SU-DHL-6 (cell line): ENCODE measurements around the gene LAMA2.

Experiments used
- H2AFZ ChIP-seq: fragments of 200-600 bp; sonication (generic); 2 replicates; pipeline ENCODE4 v1.6.1; 2014; ENCODE audit warnings: low read depth, mild to moderate bottlenecking, moderate library complexity, mixed read lengths, antibody characterized with exemption, low read length; ENCODE audit not compliant: severe bottlenecking
- H3F3A ChIP-seq: fragments of 200-600 bp; shearing (Covaris generic); 2 replicates; pipeline ENCODE4 v1.6.0; 2016; ENCODE audit warnings: antibody characterized with exemption, mild to moderate bottlenecking; ENCODE audit not compliant: insufficient read depth
- H3K27ac ChIP-seq: fragments of 200-600 bp; sonication (generic); 2 replicates; pipeline ENCODE4 v1.5.1; 2016; ENCODE audit warnings: low read depth, mild to moderate bottlenecking, low read length, moderate library complexity, mixed read lengths
- H3K27me3 ChIP-seq: fragments of 200-600 bp; sonication (generic), shearing (Covaris generic); 2 replicates; pipeline ENCODE4 v1.6.0; 2014; ENCODE audit warnings: mild to moderate bottlenecking, low read length
- H3K36me3 ChIP-seq: fragments of 200-600 bp; sonication (generic); 2 replicates; pipeline ENCODE4 v1.6.1; 2014; ENCODE audit warnings: mild to moderate bottlenecking, low read length, mixed read lengths
- H3K4me2 ChIP-seq: fragments of 300-600, 200-600 bp; shearing (Covaris generic), sonication (generic); 2 replicates; pipeline ENCODE4 v1.6.0; 2014; ENCODE audit warnings: low read length, low read depth, mild to moderate bottlenecking; ENCODE audit not compliant: poor library complexity, severe bottlenecking
- H3K4me3 ChIP-seq: fragments of 200-600 bp; sonication (generic); 2 replicates; pipeline ENCODE4 v1.5.1; 2014; ENCODE audit warnings: antibody characterized with exemption, low read length, mild to moderate bottlenecking, mixed read lengths; ENCODE audit not compliant: insufficient read depth, poor library complexity, severe bottlenecking
- H3K79me2 ChIP-seq: fragments of 200-600 bp; sonication (generic); 2 replicates; pipeline ENCODE4 v1.6.1; 2014; ENCODE audit warnings: mild to moderate bottlenecking, low read length, moderate library complexity; ENCODE audit not compliant: insufficient read depth
- H3K9ac ChIP-seq: fragments of 200-600 bp; sonication (generic); 2 replicates; pipeline ENCODE4 v1.7.0; 2014; ENCODE audit warnings: mild to moderate bottlenecking, low read length
- H3K9me2 ChIP-seq: fragments of 200-600 bp; sonication (generic); replicated peaks from 2 replicates; pipeline ENCODE4 v1.6.1; 2014; ENCODE audit warnings: low read length; ENCODE audit not compliant: insufficient read depth
- H3K9me3 ChIP-seq: fragments of 200-600 bp; sonication (generic); 2 replicates; pipeline ENCODE4 v1.6.1; 2014; ENCODE audit warnings: low read length, mixed read lengths; ENCODE audit not compliant: insufficient read depth
- H4K20me1 ChIP-seq: fragments of 200-600 bp; sonication (generic); 2 replicates; pipeline ENCODE4 v1.6.1; 2014; ENCODE audit warnings: low read depth, mild to moderate bottlenecking, antibody characterized with exemption, low read length, moderate library complexity, mixed read lengths
- EZH2phosphoT487 ChIP-seq: fragments of 200-600 bp; sonication (generic), shearing (Covaris generic); conservative IDR thresholded peaks from 2 replicates; pipeline ENCODE4 v1.6.1; 2018; ENCODE audit warnings: mild to moderate bottlenecking, antibody characterized with exemption, low read length, moderate library complexity, mixed read lengths
- TF ChIP-seq, protein P1 (sequence below): fragments of 200-600 bp; sonication (generic); IDR thresholded peaks from one replicate; pipeline ENCODE4 v1.5.1; 2017; ENCODE audit warnings: antibody characterized with exemption, mild to moderate bottlenecking, low read length, moderate library complexity; ENCODE audit not compliant: insufficient read depth, poor library complexity, severe bottlenecking

Gene LAMA2

DNA sequence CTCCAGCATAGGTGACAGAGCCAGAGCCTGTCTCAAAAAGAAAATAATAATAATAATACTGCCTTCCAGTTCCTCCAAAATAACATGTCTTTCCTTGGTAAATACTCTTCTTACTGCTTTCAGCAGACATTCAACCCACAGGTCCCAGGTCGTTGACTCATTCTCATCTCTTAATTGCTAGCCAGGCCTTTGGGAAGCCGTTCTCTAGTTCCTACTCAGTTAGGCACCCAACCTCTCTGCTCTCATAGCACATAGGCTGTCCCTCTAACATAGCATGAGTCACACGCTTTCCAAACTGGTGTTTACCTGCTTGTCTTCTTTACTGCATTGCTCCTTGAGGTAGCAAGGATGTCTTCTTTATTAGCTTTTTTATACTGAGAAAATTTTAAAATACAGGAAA, 98.8 kb downstream of the LAMA2 start:
- Histone ChIP-seq H3K9me2 (no peaks in the 10 kb centered on the region; the same call in 1 of the 2 replicates), H2AFZ (no peak overlapping the region), H3K4me3 (no peak overlapping the region), H3K27ac (no peak overlapping the region), H3K36me3 (no peaks in the 10 kb centered on the region), H3K9ac (no peak overlapping the region), H3K27me3 (no peaks in the 10 kb centered on the region), H3K4me2 (no peak overlapping the region), H3F3A (no peaks in the 10 kb centered on the region), H3K79me2 (no peaks in the 10 kb centered on the region), H3K9me3 (no peaks in the 10 kb centered on the region), H4K20me1 (no peaks in the 10 kb centered on the region)
- TF ChIP-seq, protein P1, sequence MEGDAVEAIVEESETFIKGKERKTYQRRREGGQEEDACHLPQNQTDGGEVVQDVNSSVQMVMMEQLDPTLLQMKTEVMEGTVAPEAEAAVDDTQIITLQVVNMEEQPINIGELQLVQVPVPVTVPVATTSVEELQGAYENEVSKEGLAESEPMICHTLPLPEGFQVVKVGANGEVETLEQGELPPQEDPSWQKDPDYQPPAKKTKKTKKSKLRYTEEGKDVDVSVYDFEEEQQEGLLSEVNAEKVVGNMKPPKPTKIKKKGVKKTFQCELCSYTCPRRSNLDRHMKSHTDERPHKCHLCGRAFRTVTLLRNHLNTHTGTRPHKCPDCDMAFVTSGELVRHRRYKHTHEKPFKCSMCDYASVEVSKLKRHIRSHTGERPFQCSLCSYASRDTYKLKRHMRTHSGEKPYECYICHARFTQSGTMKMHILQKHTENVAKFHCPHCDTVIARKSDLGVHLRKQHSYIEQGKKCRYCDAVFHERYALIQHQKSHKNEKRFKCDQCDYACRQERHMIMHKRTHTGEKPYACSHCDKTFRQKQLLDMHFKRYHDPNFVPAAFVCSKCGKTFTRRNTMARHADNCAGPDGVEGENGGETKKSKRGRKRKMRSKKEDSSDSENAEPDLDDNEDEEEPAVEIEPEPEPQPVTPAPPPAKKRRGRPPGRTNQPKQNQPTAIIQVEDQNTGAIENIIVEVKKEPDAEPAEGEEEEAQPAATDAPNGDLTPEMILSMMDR: no peak
- TF ChIP-seq EZH2phosphoT487: no peak

DNA sequence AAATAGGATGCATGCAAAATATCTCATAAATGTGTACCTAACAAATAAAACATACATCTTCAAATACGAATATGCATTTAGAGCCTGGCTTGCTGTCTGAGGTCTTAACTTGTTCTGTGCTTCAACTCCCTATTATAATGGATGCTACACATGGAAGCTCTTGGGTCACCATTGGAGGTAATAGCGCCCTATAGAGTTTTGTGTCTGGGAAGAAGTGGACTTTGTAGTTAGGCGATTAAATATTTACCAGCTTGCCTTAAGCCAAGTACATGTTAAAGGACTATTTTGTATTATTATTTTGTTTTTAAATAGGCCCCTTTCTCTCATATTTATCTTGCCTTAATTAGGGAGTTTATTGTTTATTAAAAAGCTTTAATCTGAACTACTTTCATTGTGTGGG, 107.4 kb downstream of the LAMA2 start:
- H3K4me3 ChIP-seq: no peak overlapping the region
- H2AFZ ChIP-seq: no peak overlapping the region
- H3F3A ChIP-seq: no peaks in the 10 kb centered on the region
- no peaks in the 10 kb centered on the region for H3K36me3 ChIP-seq
- no peak overlapping the region for H3K9ac ChIP-seq
- H3K79me2 ChIP-seq: no peaks in the 10 kb centered on the region
- H3K27me3 ChIP-seq: no peaks in the 10 kb centered on the region
- H3K9me3 ChIP-seq: no peaks in the 10 kb centered on the region
- H3K4me2 ChIP-seq: no peak overlapping the region
- no peak for TF ChIP-seq EZH2phosphoT487
- TF ChIP-seq, protein P1: no peak
- H3K9me2 ChIP-seq: no peaks in the 10 kb centered on the region
- no peak overlapping the region for H3K27ac ChIP-seq
- H4K20me1 ChIP-seq: no peaks in the 10 kb centered on the region

DNA sequence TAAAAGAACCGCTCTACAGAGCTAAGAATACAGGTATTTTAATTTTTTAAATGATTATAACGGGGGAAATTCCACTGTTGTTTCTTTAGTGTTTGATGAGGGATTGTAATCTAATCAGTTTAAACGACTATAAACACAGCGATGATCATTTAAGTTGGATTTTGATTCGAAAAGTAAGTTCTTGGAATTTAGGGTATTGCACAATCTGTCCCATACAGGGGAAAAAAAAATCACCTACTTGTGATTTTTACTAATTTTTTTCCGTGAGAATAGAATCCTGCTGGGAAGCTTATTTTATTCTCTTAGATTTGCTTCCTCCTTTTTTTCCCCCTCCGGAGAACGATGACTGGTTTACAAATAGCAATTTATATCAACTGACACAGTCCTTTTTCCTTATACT, 108.0 kb downstream of the LAMA2 start:
- TF ChIP-seq, protein P1: no peak
- TF ChIP-seq EZH2phosphoT487: no peak
- no peaks in the 10 kb centered on the region for H3K79me2 ChIP-seq
- H3K27ac ChIP-seq: no peak overlapping the region
- H4K20me1 ChIP-seq: no peaks in the 10 kb centered on the region
- H3K9ac ChIP-seq: no peak overlapping the region
- H3K4me2 ChIP-seq: no peak overlapping the region
- H3K36me3 ChIP-seq: no peaks in the 10 kb centered on the region
- H3K27me3 ChIP-seq: no peaks in the 10 kb centered on the region
- no peaks in the 10 kb centered on the region for H3F3A ChIP-seq
- H3K9me2 ChIP-seq: no peaks in the 10 kb centered on the region
- no peak overlapping the region for H3K4me3 ChIP-seq
- H3K9me3 ChIP-seq: no peaks in the 10 kb centered on the region
- no peak overlapping the region for H2AFZ ChIP-seq
